ENCODE data around the gene ELK3. TPM values are rescaled to one million over a fixed set of nuclear protein-coding genes. Genes with fewer than 3 reads are reported as not detected.
A peak's percentile ranks its signal among the peaks of the same experiment; 100 is the strongest.

The ELK3 gene
- total and polyA plus RNA-seq, 2 experiments from 2014 or later: 5.5 to 8.3 TPM

- no peak for ATAC-seq
These were observed 17.8 kb downstream of the ELK3 start for GRCh38 chr12:96211988-96212387.

More at GRCh38 chr12:96211988-96212387, 17.8 kb downstream of the ELK3 start:
- Mint-ChIP-seq H3K4me3 (no peak overlapping the region), H3K36me3 (ENCODE audit: low read depth) (no peaks in the 10 kb centered on the region), H3K4me1 (peaks cover 39% of the 10 kb centered on the region), H3K27ac (peak overlapping the region; percentile 71; the same call in 1 of the 2 replicates), H3K9me3 (no peaks in the 10 kb centered on the region), H3K27me3 (ENCODE audit: insufficient read depth, low read depth, poor library complexity) (peaks cover 7% of the 10 kb centered on the region)
- Histone ChIP-seq H3K4me1 (ENCODE audit: insufficient read depth) (peaks cover 16% of the 10 kb centered on the region), H3K27me3 (ENCODE audit: insufficient read depth) (no peaks in the 10 kb centered on the region), H3F3A (replicated peaks; ENCODE audit: low read depth) (no peaks in the 10 kb centered on the region), H3K9me2 (ENCODE audit: insufficient read depth) (no peaks in the 10 kb centered on the region), H3K4me3 (no peak overlapping the region), H2AFZ (no peak overlapping the region), H4K20me1 (replicated peaks; ENCODE audit: insufficient read depth) (no peaks in the 10 kb centered on the region), H3K27ac (ENCODE audit: low read depth) (no peak overlapping the region), H3K4me2 (0 out of 2 replicates have a peak overlapping the region, but pooled peaks have one; percentile 17), H3K79me2 (replicated peaks; ENCODE audit: insufficient read depth) (no peaks in the 10 kb centered on the region; the same call in 1 of the 2 replicates), H3K36me3 (ENCODE audit: insufficient read depth) (no peaks in the 10 kb centered on the region)
- TF ChIP-seq ZNF114 (CRISPR knock-in tag; IDR thresholded peaks at IDR 0.05) (no peak), CTCF (conservative IDR thresholded peaks at IDR 0.05; ENCODE audit: low read depth in 2 of 2) (no peak), ZNF331 (CRISPR knock-in tag; IDR thresholded peaks at IDR 0.05; ENCODE audit: low read depth) (no peak), ZNF462 (CRISPR knock-in tag; IDR thresholded peaks at IDR 0.05) (no peak), STAT1 (IDR thresholded peaks at IDR 0.05; ENCODE audit: unreplicated experiment) (no peak), ETS1 (IDR thresholded peaks at IDR 0.05) (no peak), REST (IDR thresholded peaks at IDR 0.05; ENCODE audit: unreplicated experiment) (no peak), CREB1 (CRISPR knock-in tag; IDR thresholded peaks at IDR 0.05; ENCODE audit: low read depth) (no peak), NANOG (IDR thresholded peaks at IDR 0.05; ENCODE audit: borderline replicate concordance) (no peak), EZH2phosphoT487 (IDR thresholded peaks at IDR 0.05; ENCODE audit: unreplicated experiment) (no peak)
- no peak for DNase-seq (ENCODE audit: low spot score)

All from GM23338 (cell line).